RWPE2 (cell line): ENCODE results near the gene FLNC.

Experiments used
- ATAC-seq: fragments of 200-7000 bp; cut with Tn5 transposase; 3 replicates; pipeline ENCODE4 v1.9.1; 2021; ENCODE audit warnings: low read depth
- DNase-seq: peaks from one replicate; pipeline ENCODE4 v3.0.0-alpha.2; 2020; ENCODE audit warnings: low spot score
- H3K27ac ChIP-seq: fragments of 450-650 bp; 2 replicates; pipeline ENCODE4 v1.5.1; 2017; ENCODE audit warnings: mild to moderate bottlenecking; ENCODE audit not compliant: poor library complexity, severe bottlenecking
- H3K27me3 ChIP-seq: fragments of 250-450 bp; sonication (Bioruptor Pico); 2 replicates; pipeline ENCODE4 v1.5.1; 2021; ENCODE audit warnings: mild to moderate bottlenecking, moderate library complexity; ENCODE audit not compliant: insufficient read depth, poor library complexity, severe bottlenecking
- H3K36me3 ChIP-seq: fragments of 250-450 bp; sonication (Bioruptor Pico); 2 replicates; pipeline ENCODE4 v1.5.1; 2020; ENCODE audit warnings: low read depth, mild to moderate bottlenecking, moderate library complexity
- H3K4me1 ChIP-seq: fragments of 250-450 bp; sonication (Bioruptor Pico); 2 replicates; pipeline ENCODE4 v1.5.1; 2021; ENCODE audit warnings: mild to moderate bottlenecking, moderate library complexity; ENCODE audit not compliant: insufficient read depth, poor library complexity, severe bottlenecking
- H3K4me3 ChIP-seq: fragments of 250-450 bp; sonication (Bioruptor Pico); 2 replicates; pipeline ENCODE4 v1.5.1; 2021; ENCODE audit warnings: mild to moderate bottlenecking, moderate library complexity; ENCODE audit not compliant: severe bottlenecking
- H3K9me3 ChIP-seq: fragments of 250-450 bp; sonication (Bioruptor Pico); 2 replicates; pipeline ENCODE4 v1.5.1; 2021; ENCODE audit warnings: mild to moderate bottlenecking, moderate library complexity; ENCODE audit not compliant: severe bottlenecking
- CTCF ChIP-seq: fragments of 450-650 bp; IDR thresholded peaks from one replicate; pipeline ENCODE4 v1.5.1; 2017; ENCODE audit warnings: mild to moderate bottlenecking, moderate library complexity; ENCODE audit not compliant: poor library complexity, severe bottlenecking

Gene FLNC

GRCh38 chr7:128883622-128884448, 53.6 kb downstream of the FLNC start:
- DNase-seq (peak; percentile 76), ATAC-seq (peak; percentile 68)
- Histone ChIP-seq H3K36me3 (no peaks in the 10 kb centered on the region), H3K9me3 (no peaks in the 10 kb centered on the region), H3K4me3 (no peak overlapping the region), H3K27ac (no peak overlapping the region), H3K27me3 (no peaks in the 10 kb centered on the region), H3K4me1 (peaks cover 4% of the 10 kb centered on the region)
- TF ChIP-seq CTCF = peak; percentile 94

GRCh38 chr7:128884561-128885369, 54.6 kb downstream of the FLNC start:
- Histone ChIP-seq H3K27ac (no peak overlapping the region), H3K36me3 (no peaks in the 10 kb centered on the region), H3K4me3 (no peak overlapping the region), H3K27me3 (no peaks in the 10 kb centered on the region), H3K9me3 (no peaks in the 10 kb centered on the region), H3K4me1 (peaks cover 12% of the 10 kb centered on the region)
- no peak for TF ChIP-seq CTCF
- ATAC-seq (no peak), DNase-seq (peak; percentile 57)

GRCh38 chr7:128885370-128886187, 55.4 kb downstream of the FLNC start:
- H3K36me3 ChIP-seq = no peaks in the 10 kb centered on the region
- peak; percentile 29 for DNase-seq
- ATAC-seq = no peak
- no peaks in the 10 kb centered on the region for H3K27me3 ChIP-seq
- no peaks in the 10 kb centered on the region for H3K9me3 ChIP-seq
- H3K4me1 ChIP-seq = peaks cover 12% of the 10 kb centered on the region
- H3K27ac ChIP-seq = no peak overlapping the region
- TF ChIP-seq CTCF = no peak
- H3K4me3 ChIP-seq = no peak overlapping the region

- Histone ChIP-seq H3K27me3 (no peaks in the 10 kb centered on the region), H3K27ac (no peak overlapping the region), H3K4me1 (peaks cover 13% of the 10 kb centered on the region), H3K9me3 (no peaks in the 10 kb centered on the region), H3K4me3 (no peak overlapping the region), H3K36me3 (no peaks in the 10 kb centered on the region)
- TF ChIP-seq CTCF = no peak
- peak; percentile 45 for DNase-seq
- no peak for ATAC-seq
Measured at GRCh38 chr7:128886391-128887168, 56.4 kb downstream of the FLNC start.
